GM21529 (cell line): Measurements from ENCODE around the gene SMAD7.
"Not testable (repeated sequence)": the region's sequence is repeated elsewhere in the genome, so short reads cannot be mapped to it uniquely, and the experiment has no call there.

Source experiments
- ATAC-seq: cut with Tn5 transposase; IDR thresholded peaks from one replicate; pipeline ENCODE4 v1.9.1; 2021; ENCODE audit not compliant: unreplicated experiment

The SMAD7 gene

GRCh38 chr18:48884306-48884705 lies 66.5 kb downstream of the SMAD7 start:
- no peak for ATAC-seq

- no peak for ATAC-seq
Observed at GRCh38 chr18:48882379-48882778, 68.4 kb downstream of the SMAD7 start.

- no peak for ATAC-seq
Observed at GRCh38 chr18:48880931-48881330, 69.8 kb downstream of the SMAD7 start.

GRCh38 chr18:48879008-48879431 lies 71.7 kb downstream of the SMAD7 start:
- ATAC-seq: no peak

- no peak for ATAC-seq
Observed at GRCh38 chr18:48878471-48878870, 72.3 kb downstream of the SMAD7 start.

- no peak for ATAC-seq
Observed at GRCh38 chr18:48877941-48878340, 72.8 kb downstream of the SMAD7 start.

GRCh38 chr18:48876590-48876989 lies 74.2 kb downstream of the SMAD7 start:
- no peak for ATAC-seq

- ATAC-seq: no peak
Observed at GRCh38 chr18:48875942-48876511, 74.7 kb downstream of the SMAD7 start.

GRCh38 chr18:48875314-48875941 lies 75.3 kb downstream of the SMAD7 start:
- ATAC-seq: no peak

GRCh38 chr18:48874701-48875162 lies 76.0 kb downstream of the SMAD7 start:
- no peak for ATAC-seq

- ATAC-seq: no peak
Observed at GRCh38 chr18:48874233-48874632, 76.5 kb downstream of the SMAD7 start.

GRCh38 chr18:48872234-48873145 lies 78.3 kb downstream of the SMAD7 start:
- ATAC-seq: no peak

- no peak for ATAC-seq
Observed at GRCh38 chr18:48871391-48872166, 79.2 kb downstream of the SMAD7 start.

GRCh38 chr18:48870926-48871325 lies 79.8 kb downstream of the SMAD7 start:
- not testable (repeated sequence) for ATAC-seq
